Suppressor macrophage treated with lipopolysaccharide for 1 hour (primary cell): ENCODE results near the gene ST7.

Experiments used
- DNase-seq, 3 donors: peaks; one replicate each; pipeline ENCODE4 v3.0.0-alpha.2; 2020 to 2022

Gene ST7

DNA sequence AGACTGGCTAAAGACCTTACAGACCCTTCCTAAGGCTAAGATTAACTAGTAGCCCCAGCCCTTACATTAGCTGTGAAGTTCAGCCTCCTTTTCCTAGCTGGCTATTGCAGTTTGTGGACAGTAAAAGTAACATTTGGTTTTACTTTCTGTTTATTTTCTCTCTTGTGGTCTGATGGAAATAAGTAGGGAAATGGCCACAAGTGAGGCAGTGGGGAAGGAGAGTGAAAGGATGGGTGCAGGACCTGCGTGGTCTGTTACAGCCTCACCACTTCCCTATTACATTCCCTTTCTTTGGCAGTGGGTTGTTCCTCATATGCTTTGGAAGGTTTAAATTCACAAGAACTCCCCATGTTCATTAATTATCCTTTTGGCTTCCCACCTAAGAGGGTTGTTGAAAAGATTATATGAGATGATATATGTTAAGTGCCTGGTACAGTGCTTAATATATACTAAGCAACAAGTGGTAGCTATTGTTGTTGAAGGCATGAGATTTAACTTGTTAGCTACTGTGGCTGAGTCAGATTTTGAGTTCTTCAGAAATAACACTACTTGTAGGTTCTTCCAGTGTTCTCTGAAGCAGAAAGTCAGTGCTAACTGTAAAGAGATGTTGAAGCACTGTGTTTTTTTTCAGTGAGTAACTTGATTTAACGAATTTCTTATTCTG lies 181.7 kb downstream of the ST7 start:
- DNase-seq = peak; percentile 31 to 60 (median 46)

DNA sequence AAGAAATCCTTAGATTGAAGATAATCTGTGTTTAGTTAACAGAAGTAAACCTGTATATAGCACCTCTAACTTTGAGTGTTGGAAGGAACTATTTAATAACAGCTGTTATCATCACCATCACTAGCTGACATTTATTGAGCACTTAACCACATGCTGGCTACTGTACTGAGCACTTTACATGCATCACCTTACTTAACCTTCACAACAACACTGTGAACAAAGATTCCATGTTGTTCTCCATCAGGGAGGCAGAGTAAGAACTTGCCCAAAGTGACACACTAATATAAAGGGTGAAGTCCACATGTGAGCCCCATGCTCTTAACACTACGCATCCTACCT lies 182.2 kb downstream of the ST7 start:
- no peak for DNase-seq

DNA sequence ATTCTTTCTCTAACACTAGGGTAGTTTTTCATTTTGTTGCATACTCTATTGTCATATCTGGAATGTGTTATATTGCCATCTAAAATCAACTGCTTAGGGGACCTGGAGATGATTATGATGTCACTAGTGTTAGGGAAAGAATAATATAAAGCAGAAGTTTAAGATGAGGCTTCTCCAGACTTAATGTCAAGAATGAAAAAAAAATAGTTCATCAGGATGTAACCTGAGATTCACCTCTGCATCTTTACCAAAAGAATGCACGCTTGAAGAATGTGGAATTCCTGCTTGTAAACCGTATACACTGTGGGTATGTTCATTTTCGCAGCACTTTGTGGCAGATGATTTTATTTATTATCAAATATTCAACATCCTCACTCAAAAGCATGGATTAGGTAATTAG lies 184.6 kb downstream of the ST7 start:
- DNase-seq = no peak

DNA sequence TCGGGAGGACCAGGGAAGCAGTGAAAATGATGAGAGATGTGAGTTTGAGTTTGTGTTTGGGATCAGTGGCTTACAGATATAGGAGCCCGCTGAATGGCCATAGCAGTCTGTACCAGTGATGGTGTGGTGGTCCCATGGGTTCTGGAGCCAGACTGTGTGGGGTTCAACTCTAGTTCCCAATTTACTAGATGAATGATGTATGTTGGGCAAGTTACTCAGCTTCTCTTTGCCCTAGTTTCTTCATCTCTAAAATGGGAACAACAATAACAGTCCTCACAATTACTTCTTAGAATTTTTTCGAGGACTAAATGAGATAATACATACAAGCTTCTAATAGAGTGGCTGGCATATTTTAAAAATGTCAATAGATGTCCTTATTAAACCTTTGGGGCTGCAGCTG lies 185.2 kb downstream of the ST7 start:
- DNase-seq = peak in 1 of 3 donors; percentile 8

GRCh38 chr7:117138981-117139380 lies 185.7 kb downstream of the ST7 start:
- DNase-seq = peak; percentile 22 to 62 (median 57)

GRCh38 chr7:117139397-117139984 lies 186.2 kb downstream of the ST7 start:
- DNase-seq = peak in 1 of 3 donors; percentile 4

GRCh38 chr7:117140921-117141320 lies 187.6 kb downstream of the ST7 start:
- DNase-seq = no peak

DNA sequence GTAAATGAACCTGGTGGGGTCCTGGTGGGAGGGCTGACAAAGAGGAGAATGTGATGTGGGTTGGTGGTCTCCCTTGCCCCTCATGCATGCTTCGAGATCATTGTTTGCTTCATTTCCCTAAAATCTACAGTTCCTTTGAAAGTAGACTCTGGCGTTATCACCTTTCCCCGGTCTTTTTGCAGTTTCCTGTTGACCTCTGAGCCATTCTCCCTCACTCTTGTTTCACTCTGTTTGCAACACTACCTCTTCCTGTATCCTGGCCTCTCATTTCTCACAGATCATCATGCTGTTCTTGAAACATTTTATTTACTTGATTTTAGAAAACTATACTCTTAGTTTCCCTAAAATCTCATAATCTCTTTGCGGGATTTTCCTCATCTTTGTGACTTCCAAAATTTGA lies 189.8 kb downstream of the ST7 start:
- DNase-seq = no peak

DNA sequence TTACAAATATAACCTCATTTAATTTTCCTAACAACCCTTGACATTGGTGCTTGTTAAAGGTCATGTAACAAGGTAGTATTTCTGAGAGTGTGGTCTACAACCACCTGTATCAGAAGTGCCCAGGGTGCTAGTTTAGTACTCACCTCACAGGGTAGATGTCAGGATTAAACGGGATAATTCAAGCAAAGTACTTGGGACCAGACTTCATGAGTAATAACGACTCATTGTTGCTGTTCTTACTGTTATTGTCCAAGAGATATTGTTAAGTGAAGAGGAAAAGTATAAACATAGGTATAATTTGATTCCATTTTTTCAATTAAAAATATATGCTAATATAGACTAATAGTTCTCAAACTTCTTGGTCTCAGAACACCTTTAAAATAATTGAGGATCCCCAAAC lies 190.3 kb downstream of the ST7 start:
- no peak for DNase-seq

GRCh38 chr7:117145333-117145732 lies 192.0 kb downstream of the ST7 start:
- no peak for DNase-seq

DNA sequence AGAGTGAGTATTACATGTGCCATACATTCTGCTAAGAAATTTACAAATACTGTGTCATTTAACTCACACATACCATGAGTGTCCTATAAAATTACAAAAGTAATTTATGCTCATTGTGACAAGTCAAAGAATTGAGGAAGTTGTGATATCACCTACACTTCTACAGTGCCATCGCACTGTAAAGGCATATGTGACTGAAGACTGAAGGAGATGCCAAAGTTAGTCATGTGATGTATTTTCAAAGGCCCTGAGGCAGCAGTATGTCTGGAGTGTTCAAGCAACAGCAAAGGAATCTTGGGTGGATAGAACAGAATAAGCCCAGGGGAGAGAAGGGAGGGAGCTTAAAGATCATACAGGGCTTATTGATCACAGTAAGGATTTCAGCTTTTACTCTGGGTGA lies 192.8 kb downstream of the ST7 start:
- no peak for DNase-seq

GRCh38 chr7:117146511-117146910 lies 193.2 kb downstream of the ST7 start:
- DNase-seq = peak in 1 of 3 donors; percentile 7

GRCh38 chr7:117148971-117149370 lies 195.7 kb downstream of the ST7 start:
- DNase-seq = no peak

DNA sequence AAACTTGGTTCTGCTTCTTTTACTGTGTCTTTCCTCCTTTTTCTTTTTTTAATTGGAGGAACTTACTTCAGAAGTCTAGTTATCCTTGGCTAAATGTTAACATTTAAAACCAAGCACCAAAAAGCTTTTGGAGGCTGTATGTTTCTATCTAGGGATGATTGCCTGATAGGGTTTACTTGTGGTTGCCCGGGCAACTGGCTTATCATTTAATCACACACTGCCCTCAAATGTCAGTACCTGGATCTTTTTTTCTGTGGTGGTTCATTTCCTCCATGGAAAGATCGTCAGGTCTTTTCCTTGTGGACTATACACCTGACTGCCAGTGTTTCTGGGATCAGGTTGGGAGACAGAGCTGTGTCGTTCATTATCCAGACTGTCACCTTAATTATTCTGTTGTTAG lies 196.4 kb downstream of the ST7 start:
- DNase-seq = no peak

- DNase-seq = no peak
Observed at GRCh38 chr7:117152213-117153007, 199.1 kb downstream of the ST7 start.

DNA sequence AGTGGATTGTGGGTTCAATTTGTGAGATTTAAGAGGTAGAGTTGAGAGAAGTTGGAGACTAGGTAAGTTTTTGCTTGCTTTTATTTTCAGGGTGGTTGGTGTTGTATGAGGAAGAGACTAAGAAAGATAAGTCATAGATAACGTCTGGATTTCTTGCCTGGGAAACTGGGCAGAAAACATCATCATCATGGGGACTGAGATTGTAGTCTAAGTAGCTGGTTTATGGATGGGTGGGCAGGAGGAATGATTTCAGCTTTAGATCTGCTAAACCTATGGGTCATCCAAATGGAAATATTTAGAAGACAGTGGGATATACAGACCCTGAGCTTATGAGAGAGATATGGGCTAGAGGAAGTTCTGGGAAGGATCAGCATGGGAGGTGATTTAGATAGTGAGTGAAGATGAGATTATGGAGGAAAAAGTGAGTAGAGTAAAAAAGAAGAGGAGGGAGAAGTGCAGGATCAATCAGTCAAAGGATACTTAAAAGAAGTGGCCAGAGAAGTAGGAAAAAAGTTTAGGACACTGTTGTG lies 199.8 kb downstream of the ST7 start:
- no peak for DNase-seq

DNA sequence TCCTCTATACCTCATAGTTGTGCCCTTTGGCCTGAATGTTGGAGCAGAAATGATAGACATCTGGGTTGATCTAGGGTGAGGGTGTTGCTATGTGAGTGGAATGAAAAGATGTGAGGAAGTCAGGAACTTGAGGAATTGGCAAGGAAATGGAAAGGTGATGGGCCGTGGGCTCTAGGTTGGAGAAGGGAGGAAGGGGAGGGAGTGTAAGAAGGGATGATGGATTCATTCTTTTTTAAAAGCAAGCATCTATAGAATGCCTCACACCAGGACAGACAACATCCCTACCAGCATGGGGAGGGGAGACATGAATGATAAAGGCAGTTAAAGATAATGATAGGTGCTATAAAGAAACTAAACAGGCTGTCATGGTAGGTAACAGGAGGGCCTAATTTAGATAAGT lies 201.4 kb downstream of the ST7 start:
- no peak for DNase-seq

GRCh38 chr7:117155694-117156093 lies 202.4 kb downstream of the ST7 start:
- DNase-seq = no peak

DNA sequence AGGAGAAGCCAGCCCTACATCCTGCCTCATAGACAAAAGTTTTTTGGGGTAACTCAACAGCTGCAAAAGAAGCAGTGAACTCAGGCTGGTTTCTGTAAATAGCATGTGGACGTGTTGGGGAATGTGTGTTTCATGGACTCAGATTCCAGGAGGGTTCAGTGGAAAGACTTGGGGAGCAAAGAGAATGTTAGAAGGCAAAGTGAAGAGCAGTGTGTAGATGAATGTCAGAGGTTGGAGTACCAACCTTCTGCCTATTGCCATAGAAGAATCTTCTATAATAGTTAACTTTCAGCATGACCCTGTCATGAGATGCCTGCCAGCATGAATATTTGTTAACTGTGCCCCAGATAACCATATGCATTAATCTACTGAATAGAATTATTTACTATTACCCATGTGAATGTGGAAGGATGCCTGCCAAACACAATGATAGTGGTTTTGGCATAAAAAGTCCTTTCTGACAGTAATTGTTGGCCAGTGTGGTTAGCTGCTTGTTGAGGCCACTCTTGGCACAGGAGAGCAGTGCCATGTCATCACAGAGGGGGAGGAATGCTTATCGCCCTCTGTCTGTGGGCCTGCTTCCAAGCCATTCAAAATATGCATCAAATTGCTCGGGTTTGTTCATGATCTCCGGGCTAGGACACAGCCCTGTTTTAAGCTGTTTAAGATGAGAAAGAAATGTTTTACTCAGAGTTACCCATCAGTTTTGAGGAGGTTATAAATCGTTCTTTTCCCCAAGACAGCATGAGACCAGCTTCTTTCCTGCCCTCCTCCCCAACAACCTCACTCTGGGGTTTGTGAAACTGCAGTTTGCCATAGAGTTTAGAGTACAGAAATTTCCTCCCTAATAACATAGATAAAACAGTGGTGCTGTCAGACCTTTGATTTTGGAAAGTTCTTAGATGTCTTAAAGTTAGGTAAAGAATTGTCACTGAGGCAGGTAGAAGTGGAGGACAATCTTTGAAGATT lies 204.2 kb downstream of the ST7 start:
- DNase-seq = peak in 1 of 3 donors; percentile 12

GRCh38 chr7:117158941-117159697 lies 205.8 kb downstream of the ST7 start:
- DNase-seq = no peak

DNA sequence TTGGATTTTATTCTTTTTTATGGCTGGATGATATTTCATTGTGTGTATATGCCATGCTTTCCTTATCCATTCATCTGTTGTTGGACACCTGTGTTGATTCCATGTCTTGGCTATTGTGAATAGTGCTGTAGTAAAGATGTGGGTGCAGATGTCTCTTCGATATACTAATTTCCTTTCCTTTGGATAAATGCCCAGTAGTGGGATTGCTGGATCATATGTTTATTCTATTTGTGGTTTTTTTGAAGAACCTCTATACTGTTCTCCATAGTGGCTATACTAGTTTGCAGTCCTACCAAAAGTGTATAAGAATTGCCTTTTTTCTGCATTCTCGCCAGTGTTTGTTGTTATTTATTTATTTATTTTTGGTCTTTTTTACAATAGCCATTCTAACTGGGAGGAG lies 209.8 kb downstream of the ST7 start:
- DNase-seq = no peak

DNA sequence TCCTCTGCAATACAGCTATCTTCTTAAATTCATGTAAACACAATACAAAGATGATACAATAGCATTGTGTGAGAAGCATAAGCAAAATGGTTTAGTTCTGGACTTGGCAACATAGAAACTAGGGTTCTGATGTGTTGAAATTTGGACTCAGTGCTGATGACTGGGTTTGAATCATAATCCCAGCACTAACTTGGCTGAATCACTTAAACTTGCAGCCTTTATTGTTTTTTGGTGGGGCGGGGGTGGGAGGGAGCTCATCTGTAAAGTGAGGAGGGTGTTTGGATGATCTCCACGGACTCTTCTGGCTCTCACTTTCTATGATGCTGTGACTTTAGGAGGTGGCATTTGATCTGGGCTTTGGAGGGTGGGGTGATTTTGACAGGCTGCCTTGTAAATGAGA lies 211.3 kb downstream of the ST7 start:
- no peak for DNase-seq
